ENCODE data around the gene C1QTNF2.

C1QTNF2 gene

DNA sequence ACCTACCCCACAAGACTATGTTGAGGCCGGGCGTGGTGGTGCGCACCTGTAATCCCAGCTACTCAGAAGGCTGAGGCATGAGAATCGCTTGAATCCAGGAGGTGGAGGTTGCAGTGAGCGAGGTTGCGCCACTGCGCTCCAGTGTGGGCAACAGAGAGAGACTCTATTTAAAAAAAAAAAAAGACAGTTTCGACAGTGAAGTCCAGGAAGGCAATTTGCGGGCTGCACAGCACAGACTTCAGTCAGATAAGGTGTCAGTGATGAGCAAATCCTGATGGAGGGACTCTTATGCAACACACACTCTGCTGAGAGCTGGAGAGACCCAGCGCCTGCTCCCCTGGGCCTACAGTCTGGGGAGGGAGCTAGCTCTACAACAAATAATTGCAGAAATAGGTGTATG, 72.2 kb downstream of the C1QTNF2 start:
- no peak for DNase-seq (ENCODE audit: low spot score)

- DNase-seq (ENCODE audit: low spot score) = no peak
Observed at GRCh38 chr5:160297776-160298175, 72.7 kb downstream of the C1QTNF2 start.

All from AG08396 (cell line).